ENCODE data around the gene PARP12.
A peak's percentile ranks its signal among the peaks of the same experiment; 100 is the strongest.

Gene PARP12

GRCh38 chr7:140074780-140075179, 12.0 kb upstream of the PARP12 start:
- no peak overlapping the region for H3K4me3 ChIP-seq (ENCODE audit: low read depth, low read length)
- no peaks in the 10 kb centered on the region for H3K4me1 ChIP-seq (ENCODE audit: control insufficient read depth, insufficient read depth, low read length)
- H3K9me3 ChIP-seq (ENCODE audit: control insufficient read depth, insufficient read depth, low read length) = no peaks in the 10 kb centered on the region
- H3K9ac ChIP-seq (ENCODE audit: low read depth, low read length) = no peak overlapping the region
- no peaks in the 10 kb centered on the region for H3K27me3 ChIP-seq (ENCODE audit: control insufficient read depth, insufficient read depth, low read length)
- no peaks in the 10 kb centered on the region for H3K36me3 ChIP-seq (ENCODE audit: control insufficient read depth, insufficient read depth, low read length)

GRCh38 chr7:140070546-140070945, 7.8 kb upstream of the PARP12 start:
- Histone ChIP-seq H3K36me3 (ENCODE audit: control insufficient read depth, insufficient read depth, low read length) (no peaks in the 10 kb centered on the region), H3K9ac (ENCODE audit: low read depth, low read length) (no peak overlapping the region), H3K9me3 (ENCODE audit: control insufficient read depth, insufficient read depth, low read length) (no peaks in the 10 kb centered on the region), H3K4me3 (ENCODE audit: low read depth, low read length) (no peak overlapping the region), H3K27me3 (ENCODE audit: control insufficient read depth, insufficient read depth, low read length) (no peaks in the 10 kb centered on the region), H3K4me1 (ENCODE audit: control insufficient read depth, insufficient read depth, low read length) (no peaks in the 10 kb centered on the region)

GRCh38 chr7:140069298-140069949, 6.7 kb upstream of the PARP12 start:
- Histone ChIP-seq H3K4me1 (ENCODE audit: control insufficient read depth, insufficient read depth, low read length) (no peaks in the 10 kb centered on the region), H3K9ac (ENCODE audit: low read depth, low read length) (no peak overlapping the region), H3K9me3 (ENCODE audit: control insufficient read depth, insufficient read depth, low read length) (no peaks in the 10 kb centered on the region), H3K36me3 (ENCODE audit: control insufficient read depth, insufficient read depth, low read length) (no peaks in the 10 kb centered on the region), H3K4me3 (ENCODE audit: low read depth, low read length) (no peak overlapping the region), H3K27me3 (ENCODE audit: control insufficient read depth, insufficient read depth, low read length) (no peaks in the 10 kb centered on the region)

- Histone ChIP-seq H3K27me3 (ENCODE audit: control insufficient read depth, insufficient read depth, low read length) (peaks cover 9% of the 10 kb centered on the region), H3K4me3 (ENCODE audit: low read depth, low read length) (no peak overlapping the region), H3K9ac (ENCODE audit: low read depth, low read length) (no peak overlapping the region), H3K36me3 (ENCODE audit: control insufficient read depth, insufficient read depth, low read length) (no peaks in the 10 kb centered on the region), H3K9me3 (ENCODE audit: control insufficient read depth, insufficient read depth, low read length) (no peaks in the 10 kb centered on the region), H3K4me1 (ENCODE audit: control insufficient read depth, insufficient read depth, low read length) (no peaks in the 10 kb centered on the region)
These were observed 5.3 kb upstream of the PARP12 start for GRCh38 chr7:140068033-140068432.

GRCh38 chr7:140067052-140067451, 4.3 kb upstream of the PARP12 start:
- no peaks in the 10 kb centered on the region for H3K36me3 ChIP-seq (ENCODE audit: control insufficient read depth, insufficient read depth, low read length)
- H3K4me1 ChIP-seq (ENCODE audit: control insufficient read depth, insufficient read depth, low read length) = no peaks in the 10 kb centered on the region
- H3K9ac ChIP-seq (ENCODE audit: low read depth, low read length) = no peak overlapping the region
- no peaks in the 10 kb centered on the region for H3K9me3 ChIP-seq (ENCODE audit: control insufficient read depth, insufficient read depth, low read length)
- no peak overlapping the region for H3K4me3 ChIP-seq (ENCODE audit: low read depth, low read length)
- H3K27me3 ChIP-seq (ENCODE audit: control insufficient read depth, insufficient read depth, low read length) = peaks cover 11% of the 10 kb centered on the region

- Histone ChIP-seq H3K9me3 (ENCODE audit: control insufficient read depth, insufficient read depth, low read length) (no peaks in the 10 kb centered on the region), H3K36me3 (ENCODE audit: control insufficient read depth, insufficient read depth, low read length) (no peaks in the 10 kb centered on the region), H3K4me3 (ENCODE audit: low read depth, low read length) (peak overlapping the region; percentile 68), H3K9ac (ENCODE audit: low read depth, low read length) (peak overlapping the region; percentile 47), H3K4me1 (ENCODE audit: control insufficient read depth, insufficient read depth, low read length) (no peaks in the 10 kb centered on the region), H3K27me3 (ENCODE audit: control insufficient read depth, insufficient read depth, low read length) (peaks cover 22% of the 10 kb centered on the region)
These were observed 628 bp downstream of the PARP12 start for GRCh38 chr7:140062118-140062527.

GRCh38 chr7:140061607-140061930, 1.2 kb downstream of the PARP12 start:
- H3K4me1 ChIP-seq (ENCODE audit: control insufficient read depth, insufficient read depth, low read length) = no peaks in the 10 kb centered on the region
- H3K9ac ChIP-seq (ENCODE audit: low read depth, low read length) = no peak overlapping the region
- H3K27me3 ChIP-seq (ENCODE audit: control insufficient read depth, insufficient read depth, low read length) = peaks cover 22% of the 10 kb centered on the region
- no peaks in the 10 kb centered on the region for H3K9me3 ChIP-seq (ENCODE audit: control insufficient read depth, insufficient read depth, low read length)
- peak overlapping the region; percentile 68 for H3K4me3 ChIP-seq (ENCODE audit: low read depth, low read length)
- H3K36me3 ChIP-seq (ENCODE audit: control insufficient read depth, insufficient read depth, low read length) = no peaks in the 10 kb centered on the region

GRCh38 chr7:140060788-140061606, 1.8 kb downstream of the PARP12 start:
- H3K4me3 ChIP-seq (ENCODE audit: low read depth, low read length) = no peak overlapping the region
- no peaks in the 10 kb centered on the region for H3K36me3 ChIP-seq (ENCODE audit: control insufficient read depth, insufficient read depth, low read length)
- no peak overlapping the region for H3K9ac ChIP-seq (ENCODE audit: low read depth, low read length)
- peaks cover 22% of the 10 kb centered on the region for H3K27me3 ChIP-seq (ENCODE audit: control insufficient read depth, insufficient read depth, low read length)
- H3K9me3 ChIP-seq (ENCODE audit: control insufficient read depth, insufficient read depth, low read length) = no peaks in the 10 kb centered on the region
- no peaks in the 10 kb centered on the region for H3K4me1 ChIP-seq (ENCODE audit: control insufficient read depth, insufficient read depth, low read length)

GRCh38 chr7:140060243-140060630, 2.5 kb downstream of the PARP12 start:
- no peaks in the 10 kb centered on the region for H3K9me3 ChIP-seq (ENCODE audit: control insufficient read depth, insufficient read depth, low read length)
- no peaks in the 10 kb centered on the region for H3K36me3 ChIP-seq (ENCODE audit: control insufficient read depth, insufficient read depth, low read length)
- no peak overlapping the region for H3K4me3 ChIP-seq (ENCODE audit: low read depth, low read length)
- no peak overlapping the region for H3K9ac ChIP-seq (ENCODE audit: low read depth, low read length)
- peaks cover 22% of the 10 kb centered on the region for H3K27me3 ChIP-seq (ENCODE audit: control insufficient read depth, insufficient read depth, low read length)
- H3K4me1 ChIP-seq (ENCODE audit: control insufficient read depth, insufficient read depth, low read length) = no peaks in the 10 kb centered on the region

- Histone ChIP-seq H3K36me3 (ENCODE audit: control insufficient read depth, insufficient read depth, low read length) (no peaks in the 10 kb centered on the region), H3K4me1 (ENCODE audit: control insufficient read depth, insufficient read depth, low read length) (no peaks in the 10 kb centered on the region), H3K4me3 (ENCODE audit: low read depth, low read length) (no peak overlapping the region), H3K9me3 (ENCODE audit: control insufficient read depth, insufficient read depth, low read length) (no peaks in the 10 kb centered on the region), H3K27me3 (ENCODE audit: control insufficient read depth, insufficient read depth, low read length) (peaks cover 22% of the 10 kb centered on the region), H3K9ac (ENCODE audit: low read depth, low read length) (no peak overlapping the region)
These were observed 3.2 kb downstream of the PARP12 start for GRCh38 chr7:140059273-140060242.

- Histone ChIP-seq H3K4me3 (ENCODE audit: low read depth, low read length) (no peak overlapping the region), H3K4me1 (ENCODE audit: control insufficient read depth, insufficient read depth, low read length) (no peaks in the 10 kb centered on the region)
These were observed 4.2 kb downstream of the PARP12 start for GRCh38 chr7:140058517-140058916.

More at GRCh38 chr7:140058517-140058916, 4.2 kb downstream of the PARP12 start:
- H3K9me3 ChIP-seq (ENCODE audit: control insufficient read depth, insufficient read depth, low read length) = no peaks in the 10 kb centered on the region
- peaks cover 16% of the 10 kb centered on the region for H3K27me3 ChIP-seq (ENCODE audit: control insufficient read depth, insufficient read depth, low read length)
- H3K36me3 ChIP-seq (ENCODE audit: control insufficient read depth, insufficient read depth, low read length) = no peaks in the 10 kb centered on the region
- no peak overlapping the region for H3K9ac ChIP-seq (ENCODE audit: low read depth, low read length)

Data from iPS-15b (cell line).